GM13977 (cell line): ENCODE measurements around the gene TMED4.
"Not testable (repeated sequence)": the region's sequence is repeated elsewhere in the genome, so short reads cannot be mapped to it uniquely, and the experiment has no call there.

Source experiments
- DNase-seq: peaks from one replicate; pipeline ENCODE4 v3.0.0; 2012; ENCODE audit warnings: low spot score
- in situ Hi-C: fragments of 300-500 bp; cut with MboI; formaldehyde crosslinking; loops from one replicate; pipeline ENCODE4 v1.12.0; 2022; ENCODE audit warnings: low sequenced_read_pairs, low pct_unique_long_range_greater_than_20kb, mixed read lengths, inconsistent platforms; ENCODE audit not compliant: unreplicated experiment
- TF ChIP-seq, protein P1 (sequence below): IDR thresholded peaks from 2 replicates; pipeline ENCODE4 v1.5.1; 2012; ENCODE audit warnings: mild to moderate bottlenecking, control low read depth; ENCODE audit not compliant: insufficient read depth; ENCODE audit errors: extremely low read depth, missing control alignments

The TMED4 gene

GRCh38 chr7:44559485-44559884, 22.5 kb downstream of the TMED4 start:
- TF ChIP-seq, protein P1, sequence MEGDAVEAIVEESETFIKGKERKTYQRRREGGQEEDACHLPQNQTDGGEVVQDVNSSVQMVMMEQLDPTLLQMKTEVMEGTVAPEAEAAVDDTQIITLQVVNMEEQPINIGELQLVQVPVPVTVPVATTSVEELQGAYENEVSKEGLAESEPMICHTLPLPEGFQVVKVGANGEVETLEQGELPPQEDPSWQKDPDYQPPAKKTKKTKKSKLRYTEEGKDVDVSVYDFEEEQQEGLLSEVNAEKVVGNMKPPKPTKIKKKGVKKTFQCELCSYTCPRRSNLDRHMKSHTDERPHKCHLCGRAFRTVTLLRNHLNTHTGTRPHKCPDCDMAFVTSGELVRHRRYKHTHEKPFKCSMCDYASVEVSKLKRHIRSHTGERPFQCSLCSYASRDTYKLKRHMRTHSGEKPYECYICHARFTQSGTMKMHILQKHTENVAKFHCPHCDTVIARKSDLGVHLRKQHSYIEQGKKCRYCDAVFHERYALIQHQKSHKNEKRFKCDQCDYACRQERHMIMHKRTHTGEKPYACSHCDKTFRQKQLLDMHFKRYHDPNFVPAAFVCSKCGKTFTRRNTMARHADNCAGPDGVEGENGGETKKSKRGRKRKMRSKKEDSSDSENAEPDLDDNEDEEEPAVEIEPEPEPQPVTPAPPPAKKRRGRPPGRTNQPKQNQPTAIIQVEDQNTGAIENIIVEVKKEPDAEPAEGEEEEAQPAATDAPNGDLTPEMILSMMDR, result no peak
- in situ Hi-C loops, result no loop called here
- no peak for DNase-seq

GRCh38 chr7:44557485-44557884, 24.5 kb downstream of the TMED4 start:
- TF ChIP-seq, protein P1, result no peak
- no peak for DNase-seq
- in situ Hi-C loops, result no loop called here

DNA sequence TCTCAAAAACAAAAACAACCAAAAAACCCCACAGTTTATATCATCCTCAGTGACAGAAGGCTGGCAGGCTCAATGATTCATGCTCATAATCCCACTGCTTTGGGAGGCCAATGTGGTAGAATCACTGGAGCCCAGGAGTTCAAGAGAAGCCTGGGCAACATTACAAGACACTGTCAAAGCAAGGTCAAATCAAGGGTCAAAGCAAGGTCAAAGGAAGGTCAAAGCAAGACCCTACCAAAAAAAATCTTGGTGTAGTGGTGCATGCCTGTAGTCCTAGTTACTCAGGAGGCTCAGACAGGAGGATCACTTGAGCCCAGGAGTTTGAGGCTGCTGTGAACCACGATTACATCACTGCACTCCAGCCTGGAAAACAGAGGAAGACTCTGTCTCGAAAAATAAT, 26.7 kb downstream of the TMED4 start:
- in situ Hi-C loops, result no loop called here
- TF ChIP-seq, protein P1, result no peak
- DNase-seq, result no peak

DNA sequence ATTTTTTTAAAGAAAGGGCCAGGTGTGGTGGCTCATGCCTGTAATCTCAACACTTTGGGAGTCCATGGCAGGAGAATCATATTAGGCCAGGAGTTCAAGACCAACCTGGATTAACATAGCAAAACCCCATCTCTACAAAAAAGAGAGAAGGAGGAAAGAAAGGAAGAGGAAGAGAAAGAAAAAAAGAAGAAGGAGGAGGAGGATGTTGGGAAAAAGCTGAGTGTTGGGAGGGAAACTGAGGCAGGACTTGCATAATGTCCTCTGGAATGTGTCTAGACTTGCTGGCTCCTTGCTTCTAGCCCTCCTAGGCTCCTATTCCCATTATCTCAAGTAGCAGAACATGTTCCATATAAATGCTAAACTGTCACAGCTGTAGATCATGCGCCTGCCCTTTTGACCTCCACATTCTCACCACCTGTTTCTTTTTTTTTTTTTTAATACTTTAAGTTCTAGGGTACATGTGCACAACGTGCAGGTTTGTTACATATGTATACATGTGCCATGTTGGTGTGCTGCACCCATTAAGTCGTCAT, 29.5 kb downstream of the TMED4 start:
- DNase-seq, in situ Hi-C loops: not testable (repeated sequence)

- TF ChIP-seq, protein P1, result no peak
- in situ Hi-C loops, result no loop called here
- DNase-seq, result no peak
These were observed 32.6 kb downstream of the TMED4 start for GRCh38 chr7:44549457-44549856.

DNA sequence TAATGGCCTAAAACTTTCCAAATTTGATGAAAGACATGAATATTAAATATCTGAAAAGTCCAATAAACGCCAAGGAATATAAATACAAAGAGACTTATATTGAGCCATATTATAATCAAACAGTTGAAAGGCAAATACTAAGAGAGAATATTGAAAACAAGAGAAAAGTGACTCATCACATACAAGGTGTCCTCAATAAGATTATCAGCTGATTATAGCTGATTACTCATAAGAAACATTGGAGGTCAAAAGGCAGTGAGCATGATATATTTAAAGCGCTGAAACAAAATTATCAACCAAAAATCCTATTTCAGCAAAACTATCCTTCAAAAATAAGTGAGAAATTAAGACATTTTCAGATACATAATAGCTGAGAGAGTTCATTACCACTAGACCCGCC, 33.1 kb downstream of the TMED4 start:
- TF ChIP-seq, protein P1, result no peak

DNA sequence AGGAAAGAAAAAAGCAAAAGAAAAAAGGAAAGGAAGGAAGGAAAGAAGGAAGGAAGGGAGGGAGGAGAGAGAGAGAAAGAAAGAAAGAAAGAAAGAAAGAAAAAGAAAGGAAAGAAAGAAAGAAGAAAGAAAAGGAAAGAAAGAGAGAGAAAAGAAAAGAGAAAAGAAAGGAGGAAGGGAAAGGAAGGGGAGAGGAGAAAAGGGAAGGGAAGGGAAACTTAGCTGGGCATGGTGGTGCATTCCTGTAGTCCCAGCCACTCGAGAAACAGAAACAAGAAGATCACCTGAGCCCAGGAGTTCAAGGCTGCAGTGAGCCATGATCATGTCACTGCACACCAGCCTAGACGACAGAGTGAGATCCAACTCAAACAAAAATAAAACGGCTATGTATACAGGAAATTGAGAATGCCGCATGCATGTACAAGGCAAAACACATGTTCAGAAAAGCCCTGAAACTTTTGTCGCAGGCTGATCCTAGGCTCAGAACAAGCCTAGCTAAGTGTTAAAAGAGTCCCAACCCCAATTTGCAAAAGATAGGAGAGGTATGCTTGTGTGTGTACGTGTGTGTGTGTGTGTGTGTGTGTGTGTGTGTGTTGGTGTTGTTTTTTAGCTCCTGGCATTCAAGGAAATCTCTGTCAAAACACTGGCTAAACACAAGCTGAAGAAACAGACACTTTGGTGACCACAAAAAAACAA, 34.3 kb downstream of the TMED4 start:
- DNase-seq, result no peak
- in situ Hi-C loops, result no loop called here
- TF ChIP-seq, protein P1, result no peak

More for the DNA sequence above, 33.1 kb downstream of the TMED4 start:
- no peak for DNase-seq
- in situ Hi-C loops, result no loop called here
